Uterus (tissue), 4 donors: ENCODE results near the gene CHTF8. TPM values are rescaled to one million over a fixed set of nuclear protein-coding genes. Genes with fewer than 3 reads are reported as not detected.

Experiments used
- DNase-seq, 2 donors: peaks; one replicate each; pipeline ENCODE4 v3.0.0-alpha.2; 2019 to 2020
- H3K27ac ChIP-seq, 2 donors: fragments of 200-600 bp; sonication (generic); 1 replicate in 1 of 2; 2 replicates in 1 of 2; pipeline ENCODE4 v1.5.1; 2016 to 2018
- H3K27me3 ChIP-seq, 2 donors: fragments of 200-600 bp; sonication (generic); one replicate each; pipeline ENCODE4 v1.5.1; 2018 to 2019; ENCODE audit warnings: control low read depth in 1 of 2
- H3K36me3 ChIP-seq, 2 donors: fragments of 200-600 bp; sonication (generic); one replicate each; pipeline ENCODE4 v1.5.1; 2019; ENCODE audit warnings: control low read depth in 1 of 2
- H3K4me1 ChIP-seq, 2 donors: fragments of 200-600 bp; sonication (generic); one replicate each; pipeline ENCODE4 v1.5.1; 2018 to 2019; ENCODE audit warnings: control low read depth in 1 of 2
- H3K4me3 ChIP-seq, 2 donors: fragments of 200-600 bp; sonication (generic); 1 replicate in 1 of 2; 2 replicates in 1 of 2; pipeline ENCODE4 v1.5.1; 2018 to 2019; ENCODE audit warnings: mild to moderate bottlenecking in 1 of 2
- H3K9me3 ChIP-seq, 2 donors: fragments of 200-600 bp; sonication (generic); one replicate each; pipeline ENCODE4 v1.5.1; 2019; ENCODE audit warnings: control low read depth in 1 of 2
- CTCF ChIP-seq, 4 experiments: fragments of 200-600 bp in 2 of 4; fragments of 450-650 bp in 2 of 4; sonication (generic) in 2 of 4; IDR thresholded peaks; one replicate each; pipeline ENCODE4 v1.5.1; 2016 to 2019; ENCODE audit warnings: antibody characterized with exemption in 4 of 4, mild to moderate bottlenecking in 2 of 4, moderate library complexity in 1 of 4
- POLR2A ChIP-seq, 2 donors: fragments of 450-650 bp; IDR thresholded peaks; one replicate each; pipeline ENCODE4 v1.6.1; 2016; ENCODE audit warnings: antibody characterized with exemption in 2 of 2, mild to moderate bottlenecking in 1 of 2, moderate library complexity in 1 of 2
- intact Hi-C: fragments of 100-400 bp; cut with DNase I; formaldehyde crosslinking; loops from one replicate; pipeline ENCODE4 v1.15.1; 2023; ENCODE audit warnings: low total_unique reads
- total RNA-seq, 4 donors: library from RNA; depleted of rRNA in 3 of 4; stranded (reverse); fragments of >200 nt in 3 of 4; gene quantifications; one replicate each; pipeline versions ENCODE4 v1.1.0 to v1.2.4, GENCODE V29; 2014 to 2023
- donor health status: DM: yes; HTN: yes; CAD: no.

CHTF8 gene
- total RNA-seq, 4 donors from 2014 or later: 29.7 to 120 (median 65.3) TPM

- intact Hi-C loops: no loop called here
- TF ChIP-seq POLR2A (IDR thresholded peaks at IDR 0.05) (no peak), CTCF (IDR thresholded peaks at IDR 0.05) (no peak)
Measured at GRCh38 chr16:69079697-69080096, 52.7 kb downstream of the CHTF8 start.

DNA sequence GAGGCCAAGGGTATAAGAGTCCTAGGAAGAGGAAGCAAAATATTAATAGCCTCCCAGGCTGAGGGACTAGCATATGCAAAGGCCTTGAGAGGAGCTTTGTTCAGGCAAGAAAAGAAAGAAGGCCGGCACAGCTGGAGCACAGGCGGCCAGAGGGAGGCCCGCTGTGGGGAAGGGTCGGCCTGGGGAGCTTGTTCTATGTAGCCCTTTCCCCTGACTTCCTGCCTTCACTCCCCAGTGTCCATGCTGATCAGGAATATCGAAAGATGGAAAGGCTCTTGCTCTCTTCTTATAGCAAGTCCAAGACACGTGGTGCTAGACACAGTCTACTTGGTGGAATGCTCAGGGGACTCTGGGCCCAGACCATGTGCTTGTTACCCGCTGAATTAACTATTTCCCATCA is 54.3 kb downstream of the CHTF8 start:
- H3K27ac ChIP-seq: no peak overlapping the region
- H3K4me1 ChIP-seq: no peaks in the 10 kb centered on the region
- H3K9me3 ChIP-seq: no peaks in the 10 kb centered on the region
- intact Hi-C loops: no loop called here
- H3K4me3 ChIP-seq: no peak overlapping the region
- no peaks in the 10 kb centered on the region for H3K36me3 ChIP-seq
- no peak for DNase-seq
- TF ChIP-seq POLR2A (IDR thresholded peaks at IDR 0.05) (no peak), CTCF (IDR thresholded peaks at IDR 0.05) (no peak)
- no peaks in the 10 kb centered on the region for H3K27me3 ChIP-seq

More at GRCh38 chr16:69079697-69080096, 52.7 kb downstream of the CHTF8 start:
- Histone ChIP-seq H3K36me3 (no peaks in the 10 kb centered on the region), H3K9me3 (no peaks in the 10 kb centered on the region), H3K27ac (no peak overlapping the region), H3K4me1 (no peaks in the 10 kb centered on the region), H3K4me3 (no peak overlapping the region), H3K27me3 (no peaks in the 10 kb centered on the region)
- no peak for DNase-seq

DNA sequence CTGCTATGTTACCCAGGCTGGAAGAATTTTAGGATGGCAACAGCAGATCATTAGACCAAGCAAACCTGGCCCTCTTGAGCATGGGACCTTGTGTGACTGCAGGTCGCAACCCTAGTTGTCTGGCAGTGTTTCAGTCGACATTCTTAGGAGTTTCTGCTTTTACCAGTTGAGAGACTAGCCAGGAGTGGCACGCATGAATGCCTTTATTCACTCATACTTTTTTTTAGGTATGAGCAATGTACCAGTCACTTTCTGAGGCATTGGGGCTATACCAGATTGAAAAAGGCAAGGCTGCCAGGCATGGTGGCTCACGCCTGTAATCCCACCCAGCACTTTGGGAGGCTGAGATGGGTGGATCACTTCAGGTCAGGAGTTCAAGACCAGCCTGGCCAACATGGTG is 55.1 kb downstream of the CHTF8 start:
- no peak overlapping the region for H3K4me3 ChIP-seq
- H3K36me3 ChIP-seq: no peaks in the 10 kb centered on the region
- H3K27me3 ChIP-seq: no peaks in the 10 kb centered on the region
- H3K4me1 ChIP-seq: no peaks in the 10 kb centered on the region
- TF ChIP-seq POLR2A (IDR thresholded peaks at IDR 0.05) (no peak), CTCF (IDR thresholded peaks at IDR 0.05) (no peak)
- no peaks in the 10 kb centered on the region for H3K9me3 ChIP-seq
- no peak for DNase-seq
- no peak overlapping the region for H3K27ac ChIP-seq
- intact Hi-C loops: no loop called here

- DNase-seq: no peak
- no peak for TF ChIP-seq CTCF (IDR thresholded peaks at IDR 0.05)
- no peak for TF ChIP-seq POLR2A (IDR thresholded peaks at IDR 0.05)
Measured at GRCh38 chr16:69073181-69073702, 59.1 kb downstream of the CHTF8 start.

DNA sequence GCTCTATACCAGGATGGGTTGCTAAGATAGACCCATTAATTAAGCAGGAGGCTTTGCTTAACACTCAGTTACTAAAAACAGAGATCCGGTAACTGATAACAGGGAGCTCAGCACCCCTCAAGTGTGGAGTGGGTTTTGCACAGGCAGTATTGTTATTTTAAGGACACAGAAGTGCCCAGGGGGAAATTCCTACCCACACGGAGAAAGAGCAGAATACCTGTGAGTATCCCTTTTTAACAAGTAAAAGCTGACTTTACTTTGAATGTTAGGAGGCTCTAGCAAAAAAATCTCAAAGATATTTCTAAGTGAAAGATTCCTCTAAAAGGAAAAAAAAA is 59.8 kb downstream of the CHTF8 start:
- TF ChIP-seq POLR2A (IDR thresholded peaks at IDR 0.05) (no peak), CTCF (IDR thresholded peaks at IDR 0.05) (no peak)
- Histone ChIP-seq H3K27ac (no peak overlapping the region), H3K9me3 (no peaks in the 10 kb centered on the region), H3K27me3 (no peaks in the 10 kb centered on the region), H3K4me3 (no peak overlapping the region), H3K36me3 (no peaks in the 10 kb centered on the region), H3K4me1 (no peaks in the 10 kb centered on the region)
- DNase-seq: no peak
- intact Hi-C loops: no loop called here

More at GRCh38 chr16:69073181-69073702, 59.1 kb downstream of the CHTF8 start:
- intact Hi-C loops: no loop called here
- H3K27me3 ChIP-seq: no peaks in the 10 kb centered on the region
- H3K27ac ChIP-seq: no peak overlapping the region
- H3K4me3 ChIP-seq: no peak overlapping the region
- no peaks in the 10 kb centered on the region for H3K36me3 ChIP-seq
- no peaks in the 10 kb centered on the region for H3K4me1 ChIP-seq
- no peaks in the 10 kb centered on the region for H3K9me3 ChIP-seq
